Activated T-helper 9 cell treated with anti-CD3 and anti-CD28 coated beads, Interleukin-2, amount 50 U/mL, for 16 hours (primary cell): Measurements from ENCODE around the gene SHC2.
"Not testable (repeated sequence)": the region's sequence is repeated elsewhere in the genome, so short reads cannot be mapped to it uniquely, and the experiment has no call there.

Experiments
- DNase-seq: peaks from one replicate; pipeline ENCODE4 v3.0.0-alpha.2; 2020; ENCODE audit warnings: low read depth

SHC2 gene

GRCh38 chr19:469833-470232, 9.0 kb upstream of the SHC2 start:
- DNase-seq, result no peak

- DNase-seq, result no peak
Measured at GRCh38 chr19:468587-469256, 7.9 kb upstream of the SHC2 start.

GRCh38 chr19:467554-467953, 6.7 kb upstream of the SHC2 start:
- DNase-seq, result no peak

GRCh38 chr19:465056-465816, 4.4 kb upstream of the SHC2 start:
- no peak for DNase-seq

- DNase-seq, result no peak
Measured at GRCh38 chr19:464208-464545, 3.3 kb upstream of the SHC2 start.

GRCh38 chr19:463483-464207, 2.8 kb upstream of the SHC2 start:
- no peak for DNase-seq

- DNase-seq, result no peak
Measured at GRCh38 chr19:461721-462551, 1.1 kb upstream of the SHC2 start.

GRCh38 chr19:459724-460511, 915 bp downstream of the SHC2 start:
- DNase-seq, result no peak

GRCh38 chr19:458091-459042, 2.5 kb downstream of the SHC2 start:
- DNase-seq, result no peak

GRCh38 chr19:457636-458035, 3.2 kb downstream of the SHC2 start:
- no peak for DNase-seq

GRCh38 chr19:456547-457110, 4.2 kb downstream of the SHC2 start:
- no peak for DNase-seq

- no peak for DNase-seq
Measured at GRCh38 chr19:455851-456546, 4.8 kb downstream of the SHC2 start.

- no peak for DNase-seq
Measured at GRCh38 chr19:455031-455705, 5.7 kb downstream of the SHC2 start.

- no peak for DNase-seq
Measured at GRCh38 chr19:453606-454005, 7.2 kb downstream of the SHC2 start.

GRCh38 chr19:452829-453228, 8.0 kb downstream of the SHC2 start:
- DNase-seq, result no peak

- DNase-seq, result not testable (repeated sequence)
Measured at GRCh38 chr19:450912-451481, 9.8 kb downstream of the SHC2 start.

- DNase-seq, result no peak
Measured at GRCh38 chr19:449916-450315, 10.9 kb downstream of the SHC2 start.

GRCh38 chr19:447816-448560, 12.8 kb downstream of the SHC2 start:
- no peak for DNase-seq
